Urinary bladder (tissue), 4 donors: Measurements from ENCODE around the gene TBX5. TPM values are rescaled to one million over a fixed set of nuclear protein-coding genes. Genes with fewer than 3 reads are reported as not detected.
"Not testable (repeated sequence)": the region's sequence is repeated elsewhere in the genome, so short reads cannot be mapped to it uniquely, and the experiment has no call there.

ENCODE experiments used
- DNase-seq: peaks from one replicate; pipeline ENCODE4 v3.0.0-alpha.2; 2015; ENCODE audit errors: extremely low spot score
- H3K27ac ChIP-seq: one replicate; pipeline ENCODE4 v1.5.1; 2013; ENCODE audit warnings: low read depth, mild to moderate bottlenecking, moderate library complexity
- H3K36me3 ChIP-seq: one replicate; pipeline ENCODE4 v1.6.1; 2013; ENCODE audit warnings: mild to moderate bottlenecking, moderate library complexity; ENCODE audit not compliant: insufficient read depth
- H3K4me1 ChIP-seq: one replicate; pipeline ENCODE4 v1.6.1; 2013; ENCODE audit warnings: mild to moderate bottlenecking, moderate library complexity; ENCODE audit not compliant: insufficient read depth
- H3K4me3 ChIP-seq: one replicate; pipeline ENCODE4 v1.5.1; 2013; ENCODE audit warnings: low read depth, low read length
- WGBS: extraction: QIAGEN DNeasy Blood & Tissue Kit; methylation state at CpG from one replicate; pipeline ENCODE4 v1.1.7; 2013; 5-methylcytosine and 5-hydroxymethylcytosine counted together
- polyA plus RNA-seq: library from polyadenylated mRNA; stranded (reverse); fragments of 200-250 nt; gene quantifications from one replicate; pipeline ENCODE4 v1.2.3, GENCODE V29; 2013
- total RNA-seq: library from RNA; depleted of rRNA; stranded (reverse); fragments of >200 nt; gene quantifications from one replicate; pipeline ENCODE4 v1.2.3, GENCODE V29; 2014
- donor health status: healthy with polysubstance abuse.
- donor health status: healthy.

Gene TBX5
- total and polyA plus RNA-seq, 2 donors, result 6.2 to 12.9 TPM

DNA sequence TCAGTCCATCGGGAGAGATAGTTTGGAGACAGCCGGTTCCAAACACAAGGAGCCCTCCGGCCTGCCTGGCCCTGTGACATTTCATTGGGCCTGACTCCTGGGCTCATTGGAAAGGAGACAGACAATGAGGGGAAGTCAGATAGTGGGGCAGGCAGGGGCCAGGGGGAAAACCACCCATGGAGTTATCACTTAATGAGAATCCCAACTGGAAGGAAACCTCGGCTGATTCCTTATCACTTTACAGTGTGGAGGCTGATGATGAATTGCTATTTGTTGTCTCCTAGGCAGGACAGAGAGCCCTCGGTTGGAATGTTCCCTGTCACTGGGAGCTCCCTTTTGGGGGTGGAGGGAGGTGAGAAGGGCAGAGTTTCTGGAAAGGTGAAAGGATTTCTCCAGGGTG, 44.4 kb downstream of the TBX5 start:
- H3K36me3 ChIP-seq, result no peaks in the 10 kb centered on the region
- DNase-seq, result no peak
- no peak overlapping the region for H3K27ac ChIP-seq
- no peaks in the 10 kb centered on the region for H3K4me1 ChIP-seq
- 53% methylated on average over 5 of the region's 5 CpGs for WGBS
- no peak overlapping the region for H3K4me3 ChIP-seq

DNA sequence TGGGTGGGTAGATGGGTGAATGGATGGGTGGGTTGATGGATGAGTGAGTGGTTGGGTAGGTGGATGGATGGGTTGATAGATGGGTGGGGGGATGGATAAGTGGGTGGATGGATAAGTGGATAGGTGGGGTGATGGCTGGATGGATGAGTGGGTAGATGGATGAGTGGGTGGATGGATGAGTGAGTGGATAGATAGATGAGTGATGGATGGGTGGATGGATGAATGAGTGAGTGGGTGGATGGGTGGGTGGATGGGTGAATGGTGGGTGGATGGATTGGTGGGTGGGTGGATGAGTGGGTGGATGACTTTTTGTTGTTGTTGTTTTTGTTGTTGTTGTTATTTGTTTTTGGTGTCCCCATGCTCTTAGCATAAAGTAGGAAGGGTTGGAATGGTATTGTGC, 45.5 kb downstream of the TBX5 start:
- no peaks in the 10 kb centered on the region for H3K4me1 ChIP-seq
- DNase-seq, result no peak
- no peaks in the 10 kb centered on the region for H3K36me3 ChIP-seq
- no peak overlapping the region for H3K4me3 ChIP-seq
- H3K27ac ChIP-seq, result no peak overlapping the region

DNA sequence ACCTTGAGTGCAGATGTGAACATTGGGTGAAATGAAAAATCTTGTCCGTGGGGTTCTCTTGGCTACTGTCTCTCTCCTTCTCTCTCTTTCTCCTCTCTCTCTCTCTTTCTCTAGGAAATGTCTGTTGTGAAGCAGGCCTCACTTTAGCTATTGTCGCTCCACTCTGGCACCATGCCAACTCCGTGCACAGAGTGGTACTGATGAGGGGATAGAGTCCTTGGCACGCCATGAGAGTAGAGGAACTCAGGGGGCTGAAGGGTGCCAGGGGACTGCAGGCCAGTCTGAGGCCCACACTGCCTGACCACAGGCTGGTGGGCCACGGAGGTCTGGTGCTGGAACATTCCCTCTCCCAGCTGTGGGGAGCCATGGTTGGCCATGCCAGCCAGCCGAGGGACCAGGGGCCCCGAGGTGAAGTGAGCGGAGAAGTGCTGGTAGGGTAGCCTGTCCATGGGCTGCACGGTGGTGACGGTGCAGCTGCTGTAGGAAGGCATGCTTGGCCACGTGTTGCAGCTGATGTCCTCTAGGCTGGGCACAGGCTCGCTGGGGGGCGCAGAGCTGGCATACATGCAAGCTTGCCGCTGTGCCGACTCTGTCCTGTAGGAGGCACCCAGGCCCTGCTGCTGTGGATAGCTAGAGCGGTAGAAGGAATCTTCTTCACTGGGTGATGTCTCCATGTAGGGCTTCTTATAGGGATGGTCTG, 50.4 kb downstream of the TBX5 start:
- no peaks in the 10 kb centered on the region for H3K4me1 ChIP-seq
- H3K27ac ChIP-seq, result no peak overlapping the region
- WGBS, result 72% methylated on average over 16 of the region's 16 CpGs
- no peak overlapping the region for H3K4me3 ChIP-seq
- DNase-seq, result no peak
- H3K36me3 ChIP-seq, result no peaks in the 10 kb centered on the region

- 52% methylated on average over 7 of the region's 7 CpGs for WGBS
- DNase-seq, H3K4me3 ChIP-seq, H3K27ac ChIP-seq, H3K4me1 ChIP-seq, H3K36me3 ChIP-seq: not testable (repeated sequence)
Measured at GRCh38 chr12:114349239-114349638, 56.7 kb downstream of the TBX5 start.

DNA sequence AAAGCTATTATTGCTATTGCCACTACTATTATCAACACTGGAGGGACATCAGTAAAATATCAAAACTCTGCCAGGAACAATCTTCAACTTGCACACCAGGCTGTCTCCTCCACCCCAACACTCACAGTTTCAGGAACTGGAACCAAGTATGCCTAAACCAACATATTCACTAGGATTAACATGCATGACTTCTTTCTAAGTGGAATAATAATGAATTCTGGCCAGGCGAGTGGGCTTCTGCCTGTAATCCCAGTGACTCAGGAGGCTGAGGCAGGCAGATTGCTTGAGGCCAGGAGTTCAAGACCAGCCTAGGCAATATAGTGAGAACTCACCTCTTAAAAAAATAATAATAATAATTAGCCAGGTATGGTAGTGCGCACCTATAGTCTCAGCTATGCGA, 58.1 kb downstream of the TBX5 start:
- Histone ChIP-seq H3K4me1 (no peaks in the 10 kb centered on the region), H3K36me3 (no peaks in the 10 kb centered on the region), H3K4me3 (no peak overlapping the region), H3K27ac (no peak overlapping the region)
- no peak for DNase-seq
- WGBS, result 91% methylated on average over 3 of the region's 3 CpGs

- WGBS, result 83% methylated on average over 2 of the region's 2 CpGs
- Histone ChIP-seq H3K27ac (no peak overlapping the region), H3K36me3 (no peaks in the 10 kb centered on the region), H3K4me3 (no peak overlapping the region), H3K4me1 (no peaks in the 10 kb centered on the region)
- DNase-seq, result no peak
Measured at GRCh38 chr12:114344831-114345230, 61.1 kb downstream of the TBX5 start.

GRCh38 chr12:114344303-114344663, 61.7 kb downstream of the TBX5 start:
- H3K27ac ChIP-seq, result no peak overlapping the region
- 87% methylated on average over 1 of the region's 1 CpG for WGBS
- no peaks in the 10 kb centered on the region for H3K36me3 ChIP-seq
- no peak overlapping the region for H3K4me3 ChIP-seq
- no peak for DNase-seq
- H3K4me1 ChIP-seq, result no peaks in the 10 kb centered on the region

GRCh38 chr12:114343585-114344302, 62.2 kb downstream of the TBX5 start:
- H3K4me3 ChIP-seq, result no peak overlapping the region
- H3K36me3 ChIP-seq, result no peaks in the 10 kb centered on the region
- 81% methylated on average over 4 of the region's 4 CpGs for WGBS
- DNase-seq, result no peak
- H3K4me1 ChIP-seq, result no peaks in the 10 kb centered on the region
- no peak overlapping the region for H3K27ac ChIP-seq

- 73% methylated on average over 5 of the region's 5 CpGs for WGBS
- no peak for DNase-seq
Measured at GRCh38 chr12:114342656-114343055, 63.3 kb downstream of the TBX5 start.

GRCh38 chr12:114341635-114342034, 64.3 kb downstream of the TBX5 start:
- Histone ChIP-seq H3K27ac (no peak overlapping the region), H3K36me3 (no peaks in the 10 kb centered on the region), H3K4me3 (no peak overlapping the region), H3K4me1 (no peaks in the 10 kb centered on the region)
- 84% methylated on average over 6 of the region's 6 CpGs for whole genome bisulfite sequencing
- no peak for DNase-seq

More at GRCh38 chr12:114342656-114343055, 63.3 kb downstream of the TBX5 start:
- H3K36me3 ChIP-seq, result no peaks in the 10 kb centered on the region
- no peaks in the 10 kb centered on the region for H3K4me1 ChIP-seq
- H3K4me3 ChIP-seq, result no peak overlapping the region
- no peak overlapping the region for H3K27ac ChIP-seq

GRCh38 chr12:114340231-114340630, 65.7 kb downstream of the TBX5 start:
- Histone ChIP-seq H3K4me1 (no peaks in the 10 kb centered on the region), H3K36me3 (no peaks in the 10 kb centered on the region), H3K27ac (no peak overlapping the region), H3K4me3 (no peak overlapping the region)
- DNase-seq, result no peak
- 47% methylated on average over 3 of the region's 3 CpGs for WGBS

DNA sequence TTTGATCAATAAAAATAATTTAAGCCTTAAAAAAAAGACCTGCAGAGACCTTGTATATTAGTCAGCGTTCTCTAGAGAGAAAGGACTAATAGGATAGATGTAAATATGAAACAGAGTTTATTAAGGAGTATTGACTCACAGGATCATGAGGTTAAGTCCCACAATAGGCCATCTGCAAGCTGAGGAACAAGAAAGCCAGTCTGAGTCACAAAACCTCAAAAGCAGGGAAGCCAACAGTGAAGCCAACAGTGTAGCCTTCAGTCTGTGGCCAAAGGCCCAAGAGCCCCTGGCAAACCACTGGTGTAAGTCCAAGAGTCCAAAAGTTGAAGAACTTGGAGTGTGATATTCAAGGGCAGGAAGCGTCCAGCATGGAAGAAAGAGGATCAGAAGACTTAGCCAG, 66.3 kb downstream of the TBX5 start:
- H3K27ac ChIP-seq, result no peak overlapping the region
- no peaks in the 10 kb centered on the region for H3K4me1 ChIP-seq
- no peak overlapping the region for H3K4me3 ChIP-seq
- no peak for DNase-seq
- 83% methylated on average over 2 of the region's 2 CpGs for WGBS
- H3K36me3 ChIP-seq, result no peaks in the 10 kb centered on the region

- Histone ChIP-seq H3K4me3 (no peak overlapping the region), H3K27ac (no peak overlapping the region), H3K36me3 (no peaks in the 10 kb centered on the region), H3K4me1 (no peaks in the 10 kb centered on the region)
- DNase-seq, result no peak
- WGBS, result 45% methylated on average over 5 of the region's 5 CpGs
Measured at GRCh38 chr12:114335607-114336006, 70.3 kb downstream of the TBX5 start.

DNA sequence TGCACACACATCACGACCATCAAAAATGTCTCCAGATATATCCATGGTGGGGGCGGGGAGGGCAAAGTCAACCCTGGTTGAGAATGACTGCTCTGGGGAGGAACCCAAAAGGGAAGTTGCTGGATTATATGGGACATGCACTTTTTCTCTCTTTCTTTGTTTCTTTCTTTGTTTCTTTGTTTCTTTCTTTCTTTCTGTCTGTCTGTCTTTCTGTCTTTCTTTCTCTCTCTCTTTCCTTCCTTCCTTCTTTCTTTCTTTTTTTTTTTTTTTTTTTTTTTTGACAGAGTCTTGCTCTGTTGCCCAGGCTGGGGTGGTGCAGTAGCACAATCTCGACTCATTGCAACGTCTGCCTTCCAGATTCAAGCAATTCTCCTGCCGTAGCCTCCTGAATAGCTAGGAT, 71.5 kb downstream of the TBX5 start:
- Histone ChIP-seq H3K4me1 (no peaks in the 10 kb centered on the region), H3K36me3 (no peaks in the 10 kb centered on the region), H3K27ac (no peak overlapping the region), H3K4me3 (no peak overlapping the region)
- 95% methylated on average over 5 of the region's 5 CpGs for WGBS
- DNase-seq, result no peak
